Measurements from ENCODE around the gene PDE8A. TPM values are rescaled to one million over a fixed set of nuclear protein-coding genes. Genes with fewer than 3 reads are reported as not detected.

Gene PDE8A
- total and polyA plus RNA-seq, 2 donors (not counting 1 experiment from before 2014, with no cell fraction given), result 17.4 to 51.1 TPM

GRCh38 chr15:85063522-85064079 lies 81.9 kb downstream of the PDE8A start:
- 80% methylated on average over 1 of the region's 1 CpG for WGBS (ENCODE audit: insufficient coverage)
- no peaks in the 10 kb centered on the region for H3K4me1 Mint-ChIP-seq
- Histone ChIP-seq H3K4me3 (ENCODE audit: control extremely low read depth in 1 of 5, extremely low read depth in 1 of 5, insufficient read depth in 1 of 5, low read depth in 2 of 5, low read length in 4 of 5) (no peak overlapping the region), H3K79me2 (ENCODE audit: control insufficient read depth, insufficient read depth, low read length) (peaks cover 38% of the 10 kb centered on the region), H3K27ac (ENCODE audit: low read length in 2 of 2) (no peak overlapping the region), H3K27me3 (replicated peaks in 1 of 4; ENCODE audit: control extremely low read depth in 1 of 4, control insufficient read depth in 3 of 4, insufficient read depth in 4 of 4, low read length in 3 of 4) (no peaks in the 10 kb centered on the region), H3K4me1 (ENCODE audit: control insufficient read depth in 2 of 2, insufficient read depth in 2 of 2, low read length in 2 of 2) (no peaks in the 10 kb centered on the region), H3K9me3 (ENCODE audit: control extremely low read depth in 1 of 3, control insufficient read depth in 2 of 3, insufficient read depth in 1 of 3, low read length in 2 of 3) (peaks cover 6 to 10% (median 8%) of the 10 kb centered on the region in 3 donors), H3K4me2 (replicated peaks; ENCODE audit: low read depth, low read length, poor library complexity, severe bottlenecking) (no peak overlapping the region), H3K36me3 (replicated peaks in 1 of 2; ENCODE audit: control extremely low read depth in 1 of 2, control insufficient read depth in 1 of 2, extremely low read depth in 1 of 2, insufficient read depth in 2 of 2, low read length in 1 of 2) (peaks cover 0 to 13% of the 10 kb centered on the region in 2 experiments), H2AFZ (ENCODE audit: insufficient read depth, low read depth, low read length, poor library complexity, severe bottlenecking) (no peak overlapping the region), H4K20me1 (ENCODE audit: control insufficient read depth, insufficient read depth, low read length, poor library complexity, severe bottlenecking) (peaks cover 42% of the 10 kb centered on the region), H3K9ac (ENCODE audit: low read length) (no peak overlapping the region)
- H3K27ac Mint-ChIP-seq, result no peak overlapping the region
- no peak for ATAC-seq (ENCODE audit: low read depth)
- intact Hi-C loops (cut with micrococcal nuclease), result no loop called here
- DNase-seq, result no peak
- peaks cover 10% of the 10 kb centered on the region for H3K9me3 Mint-ChIP-seq (ENCODE audit: insufficient read depth)
- no peak overlapping the region for H3K4me3 Mint-ChIP-seq
- ChIA-PET POLR2A (no interaction called here), CTCF (no interaction called here)
- TF ChIP-seq CTCF (IDR thresholded peaks at IDR 0.05), result no peak
- no peak for TF ChIP-seq EZH2 (IDR thresholded peaks at IDR 0.05; ENCODE audit: borderline replicate concordance, insufficient read depth, low read depth, low read length, poor library complexity, severe bottlenecking)
- no peaks in the 10 kb centered on the region for H3K27me3 Mint-ChIP-seq

GRCh38 chr15:85064710-85065109 lies 83.1 kb downstream of the PDE8A start:
- Histone ChIP-seq H3K27me3 (replicated peaks in 1 of 4; ENCODE audit: control extremely low read depth in 1 of 4, control insufficient read depth in 3 of 4, insufficient read depth in 4 of 4, low read length in 3 of 4) (no peaks in the 10 kb centered on the region), H3K4me2 (replicated peaks; ENCODE audit: low read depth, low read length, poor library complexity, severe bottlenecking) (no peak overlapping the region), H3K79me2 (ENCODE audit: control insufficient read depth, insufficient read depth, low read length) (peaks cover 28% of the 10 kb centered on the region), H3K4me1 (ENCODE audit: control insufficient read depth in 2 of 2, insufficient read depth in 2 of 2, low read length in 2 of 2) (no peaks in the 10 kb centered on the region), H3K27ac (ENCODE audit: low read length in 2 of 2) (no peak overlapping the region), H3K4me3 (ENCODE audit: control extremely low read depth in 1 of 5, extremely low read depth in 1 of 5, insufficient read depth in 1 of 5, low read depth in 2 of 5, low read length in 4 of 5) (no peak overlapping the region), H3K9me3 (ENCODE audit: control extremely low read depth in 1 of 3, control insufficient read depth in 2 of 3, insufficient read depth in 1 of 3, low read length in 2 of 3) (peaks cover 6 to 10% (median 7%) of the 10 kb centered on the region in 3 donors), H3K9ac (ENCODE audit: low read length) (no peak overlapping the region), H2AFZ (ENCODE audit: insufficient read depth, low read depth, low read length, poor library complexity, severe bottlenecking) (no peak overlapping the region), H3K36me3 (replicated peaks in 1 of 2; ENCODE audit: control extremely low read depth in 1 of 2, control insufficient read depth in 1 of 2, extremely low read depth in 1 of 2, insufficient read depth in 2 of 2, low read length in 1 of 2) (peaks cover 0 to 17% of the 10 kb centered on the region in 2 experiments), H4K20me1 (ENCODE audit: control insufficient read depth, insufficient read depth, low read length, poor library complexity, severe bottlenecking) (peaks cover 34% of the 10 kb centered on the region)
- no peaks in the 10 kb centered on the region for H3K4me1 Mint-ChIP-seq
- TF ChIP-seq CTCF (IDR thresholded peaks at IDR 0.05) (no peak), EZH2 (IDR thresholded peaks at IDR 0.05; ENCODE audit: borderline replicate concordance, insufficient read depth, low read depth, low read length, poor library complexity, severe bottlenecking) (no peak)
- ChIA-PET CTCF (no interaction called here), POLR2A (no interaction called here)
- intact Hi-C loops (cut with micrococcal nuclease), result no loop called here
- 100% methylated on average over 1 of the region's 1 CpG for WGBS (ENCODE audit: insufficient coverage)
- DNase-seq (no peak), ATAC-seq (ENCODE audit: low read depth) (no peak)
- no peaks in the 10 kb centered on the region for H3K27me3 Mint-ChIP-seq
- H3K27ac Mint-ChIP-seq, result no peak overlapping the region
- H3K9me3 Mint-ChIP-seq (ENCODE audit: insufficient read depth), result peaks cover 8% of the 10 kb centered on the region
- no peak overlapping the region for H3K4me3 Mint-ChIP-seq

Measured in B cell (primary cell).